IPS-NIHi7 (cell line): ENCODE measurements around the gene PLCXD3.
"Not testable (repeated sequence)": the region's sequence is repeated elsewhere in the genome, so short reads cannot be mapped to it uniquely, and the experiment has no call there.

Experiments
- DNase-seq: peaks from one replicate; pipeline ENCODE4 v3.0.0; 2012; ENCODE audit warnings: mixed read lengths; ENCODE audit errors: extremely low spot score

PLCXD3 gene

DNA sequence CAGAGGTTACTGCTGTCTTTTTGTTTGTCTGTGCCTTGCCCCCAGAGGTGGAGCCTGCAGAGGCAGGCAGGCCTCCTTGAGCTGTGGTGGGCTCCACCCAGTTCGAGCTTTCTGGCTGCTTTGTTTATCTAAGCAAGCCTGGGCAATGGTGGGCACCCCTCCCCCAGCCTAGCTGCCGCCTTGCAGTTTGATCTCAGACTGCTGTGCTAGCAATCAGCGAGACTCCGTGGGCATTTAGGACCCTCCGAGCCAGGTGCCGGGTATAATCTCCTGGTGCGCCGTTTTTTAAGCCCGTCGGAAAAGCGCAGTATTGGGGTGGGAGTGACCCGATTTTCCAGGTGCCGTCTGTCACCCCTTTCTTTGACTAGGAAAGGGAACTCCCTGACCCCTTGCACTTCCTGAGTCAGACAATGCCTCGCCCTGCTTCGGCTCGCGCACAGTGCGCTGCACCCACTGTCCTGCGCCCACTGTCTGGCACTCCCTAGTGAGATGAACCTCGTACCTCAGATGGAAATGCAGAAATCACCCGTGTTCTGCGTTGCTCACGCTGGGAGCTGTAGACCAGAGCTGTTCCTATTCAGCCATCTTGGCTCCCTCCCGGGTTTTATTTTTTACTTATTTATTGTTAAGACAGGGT lies 16.8 kb downstream of the PLCXD3 start:
- DNase-seq: not testable (repeated sequence)

GRCh38 chr5:41485533-41485932 lies 24.9 kb downstream of the PLCXD3 start:
- DNase-seq: no peak

- DNase-seq: no peak
These were observed 27.7 kb downstream of the PLCXD3 start for GRCh38 chr5:41482715-41483114.

DNA sequence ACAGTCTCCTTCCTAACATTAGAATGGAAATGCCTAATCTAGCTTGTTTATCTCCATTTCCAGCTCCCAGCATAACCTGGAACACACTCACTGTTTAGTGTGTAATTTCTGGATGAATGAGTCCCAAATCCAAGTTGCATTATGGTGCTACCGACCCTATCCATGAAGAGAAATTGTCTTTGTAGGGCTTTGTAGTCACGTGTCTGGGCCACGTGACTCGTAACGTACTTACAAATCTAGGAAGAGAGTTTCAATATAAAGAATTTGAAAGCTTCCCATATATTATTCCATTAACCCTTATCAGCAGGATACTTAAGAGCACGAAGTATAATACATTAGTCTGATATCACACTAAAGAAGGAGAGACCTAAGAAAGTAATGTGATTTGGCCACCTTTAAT lies 28.2 kb downstream of the PLCXD3 start:
- no peak for DNase-seq

DNA sequence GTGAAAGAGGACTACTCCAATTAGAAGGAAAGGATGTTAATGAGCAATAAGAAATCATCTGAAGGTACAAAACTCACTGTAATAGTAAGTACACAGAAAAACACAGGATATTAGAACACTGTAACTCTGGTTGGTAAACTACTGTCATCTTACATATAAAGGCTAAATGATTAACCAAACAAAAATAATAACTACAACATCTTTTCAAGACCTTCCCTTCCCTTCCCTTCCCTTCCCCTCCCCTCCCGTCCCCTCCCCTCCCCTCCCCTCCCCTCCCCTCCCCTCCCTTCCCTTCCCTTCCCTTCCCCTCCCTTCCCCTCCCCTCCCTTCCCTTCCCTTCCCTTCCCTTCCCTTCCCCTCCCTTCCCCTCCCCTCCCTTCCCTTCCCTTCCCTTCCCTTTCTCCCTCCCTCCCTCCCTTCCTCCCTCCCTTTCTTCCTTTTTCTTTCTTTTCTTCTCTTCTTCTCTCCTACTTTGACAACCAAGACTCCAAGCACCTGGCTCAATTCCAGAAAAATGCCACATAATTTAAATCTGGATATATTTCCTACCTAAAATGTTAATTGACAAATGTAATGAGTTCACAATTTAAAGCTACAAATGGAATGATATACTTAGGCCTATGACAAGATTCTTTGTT lies 38.7 kb downstream of the PLCXD3 start:
- DNase-seq: not testable (repeated sequence)

- no peak for DNase-seq
These were observed 44.8 kb downstream of the PLCXD3 start for GRCh38 chr5:41465493-41466171.

- no peak for DNase-seq
These were observed 50.8 kb downstream of the PLCXD3 start for GRCh38 chr5:41459557-41459956.

GRCh38 chr5:41457094-41457493 lies 53.3 kb downstream of the PLCXD3 start:
- no peak for DNase-seq

DNA sequence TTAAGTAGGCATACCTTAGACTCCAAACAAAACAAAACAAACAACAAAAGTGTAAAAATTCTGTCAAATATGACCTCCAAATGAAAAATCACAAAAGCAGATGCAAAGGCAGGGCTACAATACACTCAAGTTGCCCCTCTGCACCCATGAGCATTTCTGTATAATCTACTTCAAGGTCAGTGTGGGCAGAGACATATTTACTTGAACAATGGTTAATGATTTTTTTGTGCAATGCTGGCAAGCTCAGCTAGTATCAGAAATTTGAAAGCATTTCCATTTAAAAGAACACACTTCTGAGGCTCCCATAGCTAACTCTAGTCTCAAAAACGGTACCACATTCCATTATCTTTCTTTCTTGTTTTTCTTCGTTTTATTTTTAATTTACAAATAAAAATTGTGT lies 57.9 kb downstream of the PLCXD3 start:
- DNase-seq: no peak

DNA sequence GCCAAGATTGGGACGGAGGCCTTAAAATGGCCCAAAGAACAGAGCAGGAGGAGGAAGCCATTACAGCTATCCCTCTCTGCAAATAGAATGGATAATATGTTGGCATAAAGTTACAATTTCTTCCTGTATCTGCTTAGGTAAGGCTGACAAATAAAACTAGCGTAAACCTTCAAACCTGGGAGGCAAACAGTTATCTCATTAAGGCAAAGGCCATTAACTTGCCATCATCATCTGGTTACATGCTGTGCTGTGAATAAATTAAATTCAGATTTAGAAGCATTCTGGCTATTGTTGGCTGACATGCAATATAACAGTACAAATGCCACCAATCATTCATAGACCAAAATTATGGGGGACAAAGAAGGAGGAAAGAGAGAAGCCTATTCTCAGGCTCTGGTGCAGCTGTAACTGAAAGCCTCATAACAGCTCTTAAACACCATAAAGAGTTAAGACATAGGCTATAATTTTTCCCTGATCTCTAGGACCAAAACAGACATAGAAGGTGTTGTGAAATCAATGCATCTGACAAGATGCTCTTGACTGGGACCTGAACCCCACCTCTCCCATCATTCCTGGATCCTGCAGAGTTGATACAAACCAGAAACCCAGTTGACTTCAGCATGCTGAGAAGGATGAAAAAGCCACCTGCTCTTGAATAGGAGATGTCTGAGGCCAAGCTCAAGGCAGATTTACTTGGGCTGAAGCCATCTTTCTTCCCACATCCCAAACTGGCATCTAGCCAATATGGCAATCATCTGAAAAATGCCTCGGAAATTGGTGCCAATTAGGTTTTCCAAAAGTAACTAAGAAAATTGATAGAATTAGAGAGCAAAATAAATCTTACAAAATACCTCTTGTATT lies 62.5 kb downstream of the PLCXD3 start:
- no peak for DNase-seq

GRCh38 chr5:41445937-41446563 lies 64.4 kb downstream of the PLCXD3 start:
- no peak for DNase-seq

DNA sequence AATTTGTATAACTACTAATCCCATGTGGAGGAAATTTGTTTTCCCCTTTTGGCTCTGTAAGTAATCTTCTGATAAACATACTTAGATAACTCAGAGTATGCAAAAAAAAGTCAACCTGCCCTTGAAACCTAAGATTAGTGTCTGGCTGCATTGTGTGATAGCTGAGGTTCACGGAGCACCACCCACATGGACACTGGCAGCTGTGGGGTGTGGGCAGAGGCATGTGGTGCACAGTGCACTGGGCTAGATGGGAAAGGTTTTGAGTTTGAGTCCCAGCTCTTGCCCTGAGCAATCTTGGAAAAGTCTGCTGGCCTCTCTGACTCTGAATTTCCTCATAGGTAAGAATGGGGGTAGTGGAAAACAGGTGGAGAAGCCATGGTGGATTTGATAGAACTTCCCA lies 75.1 kb downstream of the PLCXD3 start:
- DNase-seq: no peak

- peak; percentile 52 for DNase-seq
These were observed 76.7 kb downstream of the PLCXD3 start for GRCh38 chr5:41433552-41434181.

GRCh38 chr5:41432481-41433253 lies 77.7 kb downstream of the PLCXD3 start:
- no peak for DNase-seq

- no peak for DNase-seq
These were observed 82.9 kb downstream of the PLCXD3 start for GRCh38 chr5:41427505-41427904.

DNA sequence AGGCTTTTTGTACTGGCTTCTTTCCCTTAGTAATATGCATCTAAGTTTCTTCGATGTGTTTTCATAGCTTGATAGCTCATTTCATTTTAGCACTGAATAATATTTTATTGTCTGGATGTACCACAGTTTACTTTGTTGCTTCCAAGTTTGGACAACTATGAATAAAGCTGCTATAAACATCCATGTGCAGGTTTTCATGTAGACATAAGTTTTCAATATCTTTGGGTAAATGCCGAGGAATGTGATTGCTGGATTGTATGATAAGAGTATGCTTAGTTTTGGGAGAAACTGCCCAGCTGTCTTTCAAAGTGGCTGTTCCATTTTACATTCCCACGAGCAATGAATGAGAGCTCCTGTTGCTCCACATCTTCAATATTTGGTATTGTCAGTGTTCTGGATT lies 84.7 kb downstream of the PLCXD3 start:
- DNase-seq: no peak

GRCh38 chr5:41420492-41421067 lies 89.8 kb downstream of the PLCXD3 start:
- no peak for DNase-seq

- peak; percentile 53 for DNase-seq
These were observed 92.0 kb downstream of the PLCXD3 start for GRCh38 chr5:41418220-41419031.

DNA sequence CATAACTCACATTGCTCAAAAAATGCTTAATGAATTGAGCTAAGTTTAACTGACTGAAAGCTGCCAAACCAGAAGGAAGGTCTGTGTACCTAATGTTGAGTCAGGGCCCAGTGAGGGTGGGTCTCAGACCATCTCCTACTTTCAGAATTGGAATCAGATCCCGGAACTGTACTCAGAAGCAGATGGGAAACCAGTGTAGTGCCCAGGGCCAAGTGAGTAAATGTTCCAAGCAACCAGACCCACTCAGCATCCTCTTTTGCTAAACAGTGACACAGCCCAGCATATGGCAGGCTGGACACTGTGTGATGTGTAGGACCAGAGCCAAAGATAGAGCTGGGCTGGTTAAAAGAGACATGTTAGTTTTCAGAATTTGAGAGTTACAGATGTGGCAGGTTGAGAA lies 94.1 kb downstream of the PLCXD3 start:
- no peak for DNase-seq
